HCEC 1CT (cell line): ENCODE results near the gene RHEX.

Source experiments
- DNase-seq: peaks from one replicate; pipeline ENCODE4 v3.0.0-alpha.2; 2017

RHEX gene

GRCh38 chr1:206098242-206098919, 45.4 kb downstream of the RHEX start:
- no peak for DNase-seq

GRCh38 chr1:206100226-206100815, 47.3 kb downstream of the RHEX start:
- no peak for DNase-seq

GRCh38 chr1:206101351-206102045, 48.5 kb downstream of the RHEX start:
- no peak for DNase-seq

GRCh38 chr1:206102292-206102936, 49.4 kb downstream of the RHEX start:
- no peak for DNase-seq

- DNase-seq: no peak
These were observed 51.0 kb downstream of the RHEX start for GRCh38 chr1:206103979-206104378.

GRCh38 chr1:206105464-206105995, 52.6 kb downstream of the RHEX start:
- DNase-seq: no peak

GRCh38 chr1:206106328-206107167, 53.6 kb downstream of the RHEX start:
- peak; percentile 70 for DNase-seq

- no peak for DNase-seq
These were observed 54.2 kb downstream of the RHEX start for GRCh38 chr1:206107168-206107544.

- no peak for DNase-seq
These were observed 55.7 kb downstream of the RHEX start for GRCh38 chr1:206108635-206109034.

GRCh38 chr1:206109718-206110117, 56.7 kb downstream of the RHEX start:
- no peak for DNase-seq

- no peak for DNase-seq
These were observed 57.2 kb downstream of the RHEX start for GRCh38 chr1:206110161-206110560.

GRCh38 chr1:206110820-206111219, 57.8 kb downstream of the RHEX start:
- no peak for DNase-seq

GRCh38 chr1:206111271-206111927, 58.4 kb downstream of the RHEX start:
- DNase-seq: no peak

- DNase-seq: no peak
These were observed 59.8 kb downstream of the RHEX start for GRCh38 chr1:206112600-206113301.

GRCh38 chr1:206114692-206115640, 62.0 kb downstream of the RHEX start:
- DNase-seq: no peak

- DNase-seq: no peak
These were observed 62.8 kb downstream of the RHEX start for GRCh38 chr1:206115791-206116190.

- DNase-seq: no peak
These were observed 63.4 kb downstream of the RHEX start for GRCh38 chr1:206116191-206116872.

- no peak for DNase-seq
These were observed 63.8 kb downstream of the RHEX start for GRCh38 chr1:206116873-206117150.

GRCh38 chr1:206117151-206117948, 64.4 kb downstream of the RHEX start, which contains the start of gene AVPR1B:
Gene AVPR1B, minus strand, starts transcription at chr1:206117388. Its CDS starts 498 bp downstream, at chr1:206116890.
- no peak for DNase-seq
